ENCODE measurements around the gene SLC32A1.

SLC32A1 gene

GRCh38 chr20:38726804-38727606, 2.7 kb downstream of the SLC32A1 start:
- TF ChIP-seq EZH2phosphoT487 (IDR thresholded peaks at IDR 0.05; ENCODE audit: borderline replicate concordance) = no peak
- TF ChIP-seq CTCF (conservative IDR thresholded peaks at IDR 0.05; ENCODE audit: low read length) = peak; percentile 32; the same call in 1 of the 2 replicates
- Histone ChIP-seq H3K36me3 (ENCODE audit: insufficient read depth, low read length) (no peaks in the 10 kb centered on the region), H3K79me2 (ENCODE audit: insufficient read depth, low read length) (no peaks in the 10 kb centered on the region), H3K4me1 (ENCODE audit: insufficient read depth, low read length, poor library complexity, severe bottlenecking) (peaks cover 11% of the 10 kb centered on the region), H3K9ac (ENCODE audit: low read depth, low read length, poor library complexity, severe bottlenecking) (no peak overlapping the region), H2AFZ (ENCODE audit: low read length) (no peak overlapping the region), H3K27me3 (ENCODE audit: insufficient read depth, low read length, poor library complexity, severe bottlenecking) (peaks cover 21% of the 10 kb centered on the region), H3K9me2 (replicated peaks; ENCODE audit: low read depth, low read length) (no peaks in the 10 kb centered on the region), H4K20me1 (ENCODE audit: insufficient read depth, low read length, poor library complexity, severe bottlenecking) (no peaks in the 10 kb centered on the region), H3K4me2 (ENCODE audit: low read depth, low read length, poor library complexity, severe bottlenecking) (no peak overlapping the region), H3K4me3 (ENCODE audit: low read length, poor library complexity, severe bottlenecking) (no peak overlapping the region), H3K9me3 (ENCODE audit: insufficient read depth, low read depth, low read length) (no peaks in the 10 kb centered on the region), H3F3A (ENCODE audit: low read depth) (no peaks in the 10 kb centered on the region)

DNA sequence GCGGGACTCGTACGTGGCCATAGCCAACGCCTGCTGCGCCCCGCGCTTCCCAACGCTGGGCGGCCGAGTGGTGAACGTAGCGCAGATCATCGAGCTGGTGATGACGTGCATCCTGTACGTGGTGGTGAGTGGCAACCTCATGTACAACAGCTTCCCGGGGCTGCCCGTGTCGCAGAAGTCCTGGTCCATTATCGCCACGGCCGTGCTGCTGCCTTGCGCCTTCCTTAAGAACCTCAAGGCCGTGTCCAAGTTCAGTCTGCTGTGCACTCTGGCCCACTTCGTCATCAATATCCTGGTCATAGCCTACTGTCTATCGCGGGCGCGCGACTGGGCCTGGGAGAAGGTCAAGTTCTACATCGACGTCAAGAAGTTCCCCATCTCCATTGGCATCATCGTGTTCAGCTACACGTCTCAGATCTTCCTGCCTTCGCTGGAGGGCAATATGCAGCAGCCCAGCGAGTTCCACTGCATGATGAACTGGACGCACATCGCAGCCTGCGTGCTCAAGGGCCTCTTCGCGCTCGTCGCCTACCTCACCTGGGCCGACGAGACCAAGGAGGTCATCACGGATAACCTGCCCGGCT, 3.4 kb downstream of the SLC32A1 start:
- Histone ChIP-seq H3K9me2 (replicated peaks; ENCODE audit: low read depth, low read length) (no peaks in the 10 kb centered on the region), H3K9ac (ENCODE audit: low read depth, low read length, poor library complexity, severe bottlenecking) (no peak overlapping the region), H3K4me2 (ENCODE audit: low read depth, low read length, poor library complexity, severe bottlenecking) (no peak overlapping the region), H3F3A (ENCODE audit: low read depth) (no peaks in the 10 kb centered on the region), H3K36me3 (ENCODE audit: insufficient read depth, low read length) (no peaks in the 10 kb centered on the region), H3K79me2 (ENCODE audit: insufficient read depth, low read length) (no peaks in the 10 kb centered on the region), H3K9me3 (ENCODE audit: insufficient read depth, low read depth, low read length) (no peaks in the 10 kb centered on the region), H4K20me1 (ENCODE audit: insufficient read depth, low read length, poor library complexity, severe bottlenecking) (no peaks in the 10 kb centered on the region), H3K4me3 (ENCODE audit: low read length, poor library complexity, severe bottlenecking) (no peak overlapping the region), H3K27me3 (ENCODE audit: insufficient read depth, low read length, poor library complexity, severe bottlenecking) (peaks cover 21% of the 10 kb centered on the region), H3K4me1 (ENCODE audit: insufficient read depth, low read length, poor library complexity, severe bottlenecking) (peaks cover 11% of the 10 kb centered on the region), H2AFZ (ENCODE audit: low read length) (no peak overlapping the region)
- TF ChIP-seq EZH2phosphoT487 (IDR thresholded peaks at IDR 0.05; ENCODE audit: borderline replicate concordance) (no peak), CTCF (conservative IDR thresholded peaks at IDR 0.05; ENCODE audit: low read length) (no peak)

- peaks cover 11% of the 10 kb centered on the region for H3K4me1 ChIP-seq (ENCODE audit: insufficient read depth, low read length, poor library complexity, severe bottlenecking)
- TF ChIP-seq CTCF (conservative IDR thresholded peaks at IDR 0.05; ENCODE audit: low read length) = no peak
- no peak for TF ChIP-seq EZH2phosphoT487 (IDR thresholded peaks at IDR 0.05; ENCODE audit: borderline replicate concordance)
- H4K20me1 ChIP-seq (ENCODE audit: insufficient read depth, low read length, poor library complexity, severe bottlenecking) = no peaks in the 10 kb centered on the region
- H3K4me3 ChIP-seq (ENCODE audit: low read length, poor library complexity, severe bottlenecking) = no peak overlapping the region
- peaks cover 15% of the 10 kb centered on the region for H3K27me3 ChIP-seq (ENCODE audit: insufficient read depth, low read length, poor library complexity, severe bottlenecking)
- no peaks in the 10 kb centered on the region for H3K36me3 ChIP-seq (ENCODE audit: insufficient read depth, low read length)
- no peaks in the 10 kb centered on the region for H3F3A ChIP-seq (ENCODE audit: low read depth)
- H3K9me3 ChIP-seq (ENCODE audit: insufficient read depth, low read depth, low read length) = no peaks in the 10 kb centered on the region
- H3K79me2 ChIP-seq (ENCODE audit: insufficient read depth, low read length) = no peaks in the 10 kb centered on the region
- no peak overlapping the region for H3K9ac ChIP-seq (ENCODE audit: low read depth, low read length, poor library complexity, severe bottlenecking)
- no peak overlapping the region for H2AFZ ChIP-seq (ENCODE audit: low read length)
- H3K4me2 ChIP-seq (ENCODE audit: low read depth, low read length, poor library complexity, severe bottlenecking) = no peak overlapping the region
- H3K9me2 ChIP-seq (replicated peaks; ENCODE audit: low read depth, low read length) = no peaks in the 10 kb centered on the region
These were observed 4.0 kb downstream of the SLC32A1 start for GRCh38 chr20:38728191-38728781.
